HG03095 (cell line): Measurements from ENCODE around the gene SRRT.

Experiments used
- ATAC-seq: cut with Tn5 transposase; IDR thresholded peaks from one replicate; pipeline ENCODE4 v1.9.1; 2021; ENCODE audit warnings: moderate library complexity; ENCODE audit not compliant: unreplicated experiment

SRRT gene

GRCh38 chr7:100874577-100875355 is at the start of gene SRRT:
TSS of gene SRRT (plus strand) at chr7:100875103. CDS start at chr7:100875591, 488 bp downstream.
- peak; percentile 90 for ATAC-seq

GRCh38 chr7:100825215-100825671 is 49.7 kb upstream of the SRRT start:
- no peak for ATAC-seq

- ATAC-seq = no peak
These were observed 49.0 kb upstream of the SRRT start for GRCh38 chr7:100825751-100826513.

- ATAC-seq = no peak
These were observed 48.2 kb upstream of the SRRT start for GRCh38 chr7:100826514-100827329.

GRCh38 chr7:100827330-100828226 is 47.3 kb upstream of the SRRT start, which contains the start of gene EPHB4:
TSS of gene EPHB4 (minus strand) at chr7:100827523. CDS start at chr7:100827030, 493 bp downstream.
- no peak for ATAC-seq

- ATAC-seq = no peak
These were observed 45.7 kb upstream of the SRRT start for GRCh38 chr7:100829150-100829716.

GRCh38 chr7:100830396-100830795 is 44.5 kb upstream of the SRRT start:
- no peak for ATAC-seq

- ATAC-seq = no peak
These were observed 42.6 kb upstream of the SRRT start for GRCh38 chr7:100832281-100832633.

- no peak for ATAC-seq
These were observed 38.7 kb upstream of the SRRT start for GRCh38 chr7:100835903-100836811.

- ATAC-seq = no peak
These were observed 38.1 kb upstream of the SRRT start for GRCh38 chr7:100836812-100837098.

- ATAC-seq = no peak
These were observed 37.6 kb upstream of the SRRT start for GRCh38 chr7:100837099-100837836.

GRCh38 chr7:100839361-100839760 is 35.5 kb upstream of the SRRT start:
- no peak for ATAC-seq

GRCh38 chr7:100840470-100841100 is 34.3 kb upstream of the SRRT start:
- no peak for ATAC-seq

GRCh38 chr7:100847360-100847759 is 27.5 kb upstream of the SRRT start:
- no peak for ATAC-seq

GRCh38 chr7:100852048-100852872 is 22.6 kb upstream of the SRRT start, which contains the start of gene SLC12A9:
TSS of gene SLC12A9 (plus strand) at chr7:100852713. CDS start at chr7:100854198, 1,485 bp downstream.
- ATAC-seq = peak; percentile 92

- ATAC-seq = no peak
These were observed 20.6 kb upstream of the SRRT start for GRCh38 chr7:100854146-100854895.
